ENCODE data around the gene SLCO2A1.

The SLCO2A1 gene

GRCh38 chr3:134035836-134036235 lies 6.1 kb upstream of the SLCO2A1 start:
- DNase-seq: no peak

- DNase-seq: no peak
These were observed 4.5 kb upstream of the SLCO2A1 start for GRCh38 chr3:134034005-134034785.

- DNase-seq: no peak
These were observed 3.7 kb upstream of the SLCO2A1 start for GRCh38 chr3:134033315-134033996.

GRCh38 chr3:134031348-134031915 lies 1.7 kb upstream of the SLCO2A1 start:
- DNase-seq: no peak

GRCh38 chr3:134030379-134031347 lies 938 bp upstream of the SLCO2A1 start:
- peak in 2 of 56 donors; percentile 2 to 41 for DNase-seq

GRCh38 chr3:134029256-134029733 lies 430 bp downstream of the SLCO2A1 start:
- DNase-seq: no peak

- DNase-seq: no peak
These were observed 1.1 kb downstream of the SLCO2A1 start for GRCh38 chr3:134028486-134029255.

- DNase-seq: no peak
These were observed 2.1 kb downstream of the SLCO2A1 start for GRCh38 chr3:134027631-134028030.

GRCh38 chr3:134020135-134020680 lies 9.5 kb downstream of the SLCO2A1 start:
- no peak for DNase-seq

- no peak for DNase-seq
These were observed 10.9 kb downstream of the SLCO2A1 start for GRCh38 chr3:134018850-134019249.

GRCh38 chr3:134018406-134018805 lies 11.3 kb downstream of the SLCO2A1 start:
- DNase-seq: no peak

- DNase-seq: no peak
These were observed 12.2 kb downstream of the SLCO2A1 start for GRCh38 chr3:134017490-134017889.

GRCh38 chr3:134014270-134014669 lies 15.5 kb downstream of the SLCO2A1 start:
- no peak for DNase-seq

- no peak for DNase-seq
These were observed 16.4 kb downstream of the SLCO2A1 start for GRCh38 chr3:134013280-134013679.

- no peak for DNase-seq
These were observed 20.3 kb downstream of the SLCO2A1 start for GRCh38 chr3:134009345-134010000.

GRCh38 chr3:134008630-134009156 lies 21.0 kb downstream of the SLCO2A1 start:
- no peak for DNase-seq

GRCh38 chr3:134007819-134008218 lies 21.9 kb downstream of the SLCO2A1 start:
- no peak for DNase-seq

GRCh38 chr3:134004841-134005240 lies 24.9 kb downstream of the SLCO2A1 start:
- no peak for DNase-seq

- DNase-seq: no peak
These were observed 26.7 kb downstream of the SLCO2A1 start for GRCh38 chr3:134003066-134003465.
